ENCODE data around the gene NRF1.
A peak's percentile ranks its signal among the peaks of the same experiment; 100 is the strongest.
"Not testable (repeated sequence)": the region's sequence is repeated elsewhere in the genome, so short reads cannot be mapped to it uniquely, and the experiment has no call there.

The NRF1 gene

DNA sequence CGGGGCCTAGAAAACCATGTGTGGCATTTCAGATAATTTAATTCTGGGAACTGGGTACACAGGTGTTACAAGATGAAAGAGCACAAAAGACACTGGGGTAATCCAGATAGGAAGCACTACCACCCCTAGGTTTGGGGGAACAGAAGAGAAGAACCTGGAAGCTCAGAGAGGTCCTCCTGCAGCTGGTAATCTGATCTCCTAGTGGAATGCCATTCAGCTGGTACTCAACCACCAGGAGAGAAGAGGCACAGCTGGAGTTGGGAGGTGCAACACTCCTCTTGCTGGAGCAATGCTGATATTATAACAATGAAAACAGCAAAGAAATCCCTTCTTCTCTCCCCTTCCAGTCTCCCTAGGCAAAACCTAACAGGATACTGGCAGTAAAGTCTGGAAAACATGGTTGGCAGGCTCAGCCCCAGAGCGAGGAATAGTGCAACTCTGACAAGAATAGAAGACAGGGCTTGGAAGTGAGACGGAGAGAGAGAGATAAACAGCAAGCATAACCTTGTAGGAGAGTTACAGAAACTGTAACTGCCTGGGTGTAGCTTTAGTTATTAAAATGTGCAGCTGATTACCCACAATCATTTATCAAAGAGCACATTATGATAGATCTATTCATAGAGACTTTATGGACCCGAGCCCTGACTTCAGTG, 35.0 kb downstream of the NRF1 start:
- DNase-seq (ENCODE audit: low read depth, low spot score) = no peak

DNA sequence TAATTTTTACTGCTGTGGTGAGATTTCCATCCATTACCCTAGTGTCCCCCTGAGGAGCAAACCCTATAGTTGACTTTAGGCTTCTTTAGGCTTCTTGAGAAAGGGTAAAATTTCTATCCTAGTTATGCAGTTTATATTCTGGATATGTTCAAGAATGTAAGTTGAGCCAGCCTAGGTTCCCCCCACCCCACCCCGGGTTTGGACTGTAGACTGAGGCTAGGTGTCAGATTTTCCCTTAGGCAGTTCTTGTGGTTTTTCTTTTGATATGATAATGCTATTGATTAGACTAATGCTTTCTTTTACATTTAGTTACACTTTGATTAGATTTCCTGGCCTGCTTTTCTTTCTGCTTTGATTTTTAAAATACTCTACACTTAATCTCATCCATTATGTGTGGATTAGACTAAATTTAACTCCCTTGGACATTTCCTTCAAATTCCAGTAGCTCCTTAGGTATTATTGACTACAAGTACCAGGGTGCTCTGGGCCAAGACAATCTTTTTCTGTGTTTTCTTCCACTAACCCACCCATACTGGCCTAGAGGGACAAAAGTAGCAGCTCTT, 37.7 kb downstream of the NRF1 start:
- peak; percentile 5 for DNase-seq (ENCODE audit: low read depth, low spot score)

DNA sequence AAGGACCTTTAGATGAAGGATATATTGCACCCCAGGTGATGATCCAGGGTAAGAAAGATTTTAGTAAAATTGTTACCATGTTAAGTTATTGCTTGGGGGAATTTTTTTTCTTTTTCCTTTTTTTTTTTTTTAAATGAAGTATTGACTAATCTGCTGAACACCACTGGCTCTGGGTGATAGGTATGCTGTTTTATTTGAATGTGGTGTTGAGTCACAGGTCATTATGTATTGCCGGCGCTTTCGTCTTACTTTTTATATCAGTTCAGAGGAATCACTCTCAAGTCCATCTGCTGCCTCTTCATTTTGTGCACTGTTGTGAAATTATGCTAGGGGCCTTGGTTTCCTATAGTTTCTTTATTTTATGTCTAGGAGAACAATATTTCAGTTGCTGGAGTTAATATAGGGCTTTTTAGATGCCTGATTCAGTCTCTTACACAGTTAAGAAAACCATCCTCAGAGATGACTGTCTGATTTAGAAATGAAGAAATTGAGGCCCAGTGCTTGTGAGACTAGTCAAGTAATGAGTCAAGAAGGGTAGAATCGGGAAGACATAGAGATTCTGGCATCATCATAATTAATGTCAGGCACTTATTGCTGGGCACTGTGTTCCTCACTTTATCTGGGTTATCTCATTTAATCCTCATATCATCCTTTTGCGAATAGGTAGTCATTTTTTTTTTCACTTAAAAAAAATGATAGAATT, 38.7 kb downstream of the NRF1 start:
- peak; percentile 6 for DNase-seq (ENCODE audit: low read depth, low spot score)

DNA sequence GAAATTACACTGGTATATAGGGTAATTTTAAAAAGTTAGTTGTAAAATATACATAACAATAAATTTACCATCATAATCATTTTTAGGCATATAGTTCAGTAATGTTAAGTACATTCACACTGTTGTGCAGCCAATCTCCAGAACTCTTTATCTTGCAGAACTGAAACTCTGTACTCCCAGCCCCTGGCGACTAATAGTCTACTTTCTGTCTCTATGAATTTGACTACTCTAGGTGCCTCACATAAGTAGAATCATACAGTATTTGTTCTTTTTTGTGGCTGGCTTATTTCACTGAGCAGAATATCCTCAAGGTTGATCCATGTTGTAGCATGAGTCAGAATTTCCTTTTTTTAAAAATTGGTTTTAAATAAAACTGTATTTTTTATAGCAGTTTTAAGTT, 41.4 kb downstream of the NRF1 start:
- no peak for DNase-seq (ENCODE audit: low read depth, low spot score)

DNA sequence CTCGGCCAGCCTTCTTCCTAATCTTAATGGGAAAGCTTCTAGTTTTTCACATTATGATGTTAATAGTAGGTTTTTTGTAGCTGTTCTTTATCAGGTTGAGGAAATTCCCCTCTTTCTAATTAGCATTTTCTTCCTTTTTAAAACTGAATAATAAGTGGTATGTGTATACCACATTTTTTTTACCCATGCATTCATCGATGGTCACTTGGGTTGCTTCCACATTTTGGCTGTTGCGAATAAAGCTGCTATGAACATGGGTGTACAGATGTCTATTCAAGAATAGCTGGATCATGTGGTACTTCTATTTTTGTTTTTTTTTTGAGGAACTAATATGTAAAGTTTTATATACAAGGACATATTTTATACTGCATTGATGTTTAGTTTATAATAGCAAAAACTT, 44.3 kb downstream of the NRF1 start:
- peak; percentile 23 for DNase-seq (ENCODE audit: low read depth, low spot score)

DNA sequence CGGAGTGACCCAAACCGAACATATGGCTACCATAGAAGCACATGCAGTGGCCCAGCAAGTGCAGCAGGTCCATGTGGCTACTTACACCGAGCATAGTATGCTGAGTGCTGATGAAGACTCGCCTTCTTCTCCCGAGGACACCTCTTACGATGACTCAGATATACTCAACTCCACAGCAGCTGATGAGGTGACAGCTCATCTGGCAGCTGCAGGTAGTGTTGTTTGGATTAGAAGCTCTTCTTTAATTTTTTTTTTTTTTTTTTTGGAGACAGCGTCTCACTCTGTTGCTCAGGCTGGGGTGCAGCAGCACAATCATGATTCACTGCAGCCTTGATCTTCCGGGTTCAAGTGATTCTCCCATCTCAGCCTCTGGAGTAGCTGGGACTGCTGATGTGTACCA, 45.8 kb downstream of the NRF1 start:
- DNase-seq (ENCODE audit: low read depth, low spot score) = no peak

DNA sequence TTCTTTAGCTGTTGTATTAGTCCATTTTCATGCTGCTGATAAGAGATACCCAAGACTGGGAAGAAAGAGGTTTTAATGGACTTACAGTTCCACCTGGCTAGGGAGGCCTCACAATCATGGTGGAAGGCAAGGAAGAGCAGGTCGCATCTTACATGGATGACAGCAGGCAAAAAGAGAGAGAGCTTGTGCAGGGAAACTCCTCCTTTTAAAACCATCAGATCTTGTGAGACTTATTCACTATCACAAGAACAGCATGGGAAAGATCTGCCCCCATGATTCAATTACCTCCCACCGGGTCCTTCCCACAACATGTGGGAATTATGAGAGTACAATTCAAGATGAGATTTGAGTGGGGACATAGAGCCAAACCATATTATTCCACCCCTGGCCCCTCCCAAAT, 48.4 kb downstream of the NRF1 start:
- not testable (repeated sequence) for DNase-seq (ENCODE audit: low read depth, low spot score)

DNA sequence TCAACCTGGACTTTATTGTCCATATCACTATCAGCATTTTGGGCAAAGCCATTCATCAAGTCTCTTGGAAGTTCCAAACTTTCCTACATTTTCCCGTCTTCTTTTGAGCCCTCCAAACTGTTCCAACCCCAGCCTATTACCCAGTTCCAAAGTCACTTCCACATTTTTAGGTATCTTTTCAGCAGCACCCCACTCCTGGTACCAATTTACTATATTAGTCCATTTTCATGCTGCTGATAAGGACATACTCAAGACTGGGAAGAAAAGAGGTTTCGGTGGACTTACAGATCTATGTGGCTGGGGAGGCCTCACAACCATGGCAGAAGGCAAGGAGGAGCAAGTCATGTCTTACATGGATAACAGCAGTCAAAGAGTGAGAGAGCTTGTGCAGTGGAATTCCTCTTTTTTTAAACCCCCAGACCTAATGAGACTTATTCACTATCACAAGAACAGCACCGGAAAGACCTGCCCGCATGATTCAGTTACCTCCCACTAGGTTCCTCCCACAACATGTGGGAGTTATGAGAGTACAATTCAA, 50.2 kb downstream of the NRF1 start:
- DNase-seq (ENCODE audit: low read depth, low spot score) = no peak

DNA sequence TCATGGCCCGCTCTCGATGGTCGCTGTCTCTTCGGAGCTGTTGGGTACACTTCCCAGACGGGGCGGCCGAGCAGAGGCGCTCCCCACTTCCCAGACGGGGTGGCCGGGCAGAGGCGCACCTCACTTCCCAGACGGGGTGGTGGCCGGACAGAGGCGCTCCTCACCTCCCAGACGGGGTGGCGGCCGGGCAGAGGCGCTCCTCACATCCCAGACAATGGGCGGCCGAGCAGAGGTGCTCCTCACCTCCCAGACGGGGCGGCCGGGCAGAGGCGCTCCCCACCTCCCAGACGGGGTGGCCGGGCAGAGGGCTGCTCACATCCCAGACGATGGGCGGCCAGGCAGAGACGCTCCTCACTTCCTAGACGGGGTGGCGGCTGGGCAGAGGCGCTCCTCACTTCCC, 51.7 kb downstream of the NRF1 start:
- DNase-seq (ENCODE audit: low read depth, low spot score) = not testable (repeated sequence)

DNA sequence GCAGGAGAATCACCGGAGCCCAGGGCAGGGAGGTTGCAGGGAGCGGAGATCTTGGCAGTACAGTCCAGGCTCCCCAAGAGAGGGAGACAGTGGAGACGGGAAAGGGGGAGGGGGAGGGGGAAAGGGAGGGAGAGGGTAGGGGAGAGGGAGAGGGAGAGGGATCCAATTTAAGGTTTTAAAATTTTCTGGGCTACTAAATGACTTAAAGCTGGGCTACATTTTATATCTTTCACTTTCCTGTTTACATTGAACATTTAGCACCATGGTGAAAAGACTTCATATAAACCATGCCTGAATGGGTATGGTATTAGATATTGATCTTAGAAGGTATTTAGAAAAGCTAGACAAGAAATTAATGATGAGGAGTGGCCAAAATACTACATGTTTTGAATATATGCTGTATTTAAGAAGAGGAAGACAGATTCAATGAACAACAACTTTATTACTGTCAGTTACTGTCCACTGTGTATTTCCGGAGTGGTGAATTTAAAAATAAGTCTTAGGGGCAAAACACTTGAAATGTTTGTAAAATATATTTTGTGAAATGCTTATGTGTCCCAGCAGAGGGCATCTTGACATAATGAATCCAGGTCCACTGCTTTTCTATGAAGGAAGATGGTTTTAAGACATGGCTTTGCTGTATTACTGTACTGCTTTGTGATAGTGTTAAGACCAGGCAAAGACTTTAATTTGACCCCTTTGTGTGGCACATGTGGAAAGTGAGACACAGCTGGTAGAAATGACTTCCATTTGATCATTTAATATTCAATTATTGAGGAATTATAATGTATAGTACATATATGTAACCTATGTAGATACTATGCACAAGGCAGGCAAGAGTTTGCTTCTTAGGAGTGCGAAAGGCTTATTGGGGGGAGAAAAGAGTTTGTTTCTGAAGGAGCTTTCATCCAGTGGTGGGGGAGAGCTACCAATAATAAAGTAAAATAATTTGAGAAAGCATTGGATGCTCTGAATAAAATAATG, 52.8 kb downstream of the NRF1 start:
- peak; percentile 77 for DNase-seq (ENCODE audit: low read depth, low spot score)

DNA sequence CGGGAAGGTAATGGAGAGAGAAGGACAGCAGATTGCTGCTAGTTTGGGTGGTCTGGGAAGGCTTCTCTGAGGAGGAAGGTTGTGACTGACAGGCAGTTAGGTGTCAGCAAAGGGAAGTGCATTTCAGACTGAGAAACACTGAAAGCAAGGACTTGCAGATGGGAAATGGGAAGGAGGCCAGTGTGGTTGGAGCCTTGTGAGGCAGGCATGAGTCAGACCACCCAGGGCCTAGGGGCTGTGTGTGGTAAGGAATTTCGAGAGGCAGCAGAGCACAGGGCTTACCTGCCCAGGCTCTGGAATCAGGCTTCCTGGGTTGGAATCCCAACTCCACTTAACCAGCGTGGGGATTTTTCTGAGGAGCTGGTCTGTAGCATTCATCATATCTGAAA, 53.5 kb downstream of the NRF1 start:
- peak; percentile 98 for DNase-seq (ENCODE audit: low read depth, low spot score)

DNA sequence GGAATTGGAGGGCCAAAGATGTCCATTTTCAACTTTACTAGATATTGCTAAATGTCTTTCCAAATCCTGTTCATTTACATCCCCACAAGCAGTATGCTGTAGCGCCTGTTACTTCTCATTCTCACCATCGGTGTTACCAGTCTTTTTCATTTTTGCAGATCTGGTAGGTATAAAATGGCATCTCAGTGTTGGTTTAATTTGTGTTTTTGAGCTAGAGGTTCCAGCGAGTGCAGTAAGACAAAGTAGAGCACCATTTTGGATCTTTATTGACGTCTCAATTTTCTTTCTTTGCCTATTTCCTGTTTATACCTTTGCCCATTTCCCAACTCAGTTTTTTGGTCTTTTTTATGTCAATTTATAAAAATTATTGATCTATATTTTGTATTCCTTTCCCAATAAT, 55.6 kb downstream of the NRF1 start:
- no peak for DNase-seq (ENCODE audit: low read depth, low spot score)

DNA sequence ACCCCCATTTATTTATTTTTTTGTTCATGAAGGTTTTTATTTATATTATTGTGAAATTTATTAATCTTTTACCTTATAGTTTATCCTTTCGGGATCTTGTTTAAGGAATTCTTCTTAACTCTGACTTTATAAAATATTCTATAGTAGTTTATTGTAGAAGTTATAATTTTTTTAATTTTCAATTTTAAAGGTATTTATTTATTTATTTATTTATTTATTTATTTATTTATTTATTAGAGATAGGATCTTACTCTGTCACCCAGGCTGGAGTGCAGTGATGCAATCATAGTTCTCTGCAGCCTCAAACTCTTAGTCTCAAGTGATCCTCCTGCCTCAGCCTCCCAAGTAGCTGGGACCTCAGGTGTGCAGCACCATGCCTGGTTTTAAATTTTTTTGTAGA, 56.0 kb downstream of the NRF1 start:
- DNase-seq (ENCODE audit: low read depth, low spot score) = no peak

DNA sequence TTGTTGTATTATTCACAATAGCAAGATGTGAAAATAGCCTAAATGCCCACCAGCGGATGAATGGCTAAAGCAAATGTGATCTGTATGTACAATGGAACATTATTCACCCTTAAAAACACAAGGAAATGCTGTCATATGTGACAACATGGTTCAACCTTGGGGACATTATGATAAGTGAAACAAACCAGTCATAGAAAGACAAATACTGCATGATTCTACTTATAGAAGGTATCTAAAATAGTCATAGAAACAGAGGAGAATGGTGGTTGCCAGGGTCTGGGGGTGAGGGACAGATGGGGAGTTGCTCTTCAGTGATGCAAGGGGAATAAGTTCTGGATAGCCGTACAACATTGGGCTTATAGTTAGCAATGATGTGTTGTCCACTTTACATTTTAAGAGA, 58.4 kb downstream of the NRF1 start:
- no peak for DNase-seq (ENCODE audit: low read depth, low spot score)

DNA sequence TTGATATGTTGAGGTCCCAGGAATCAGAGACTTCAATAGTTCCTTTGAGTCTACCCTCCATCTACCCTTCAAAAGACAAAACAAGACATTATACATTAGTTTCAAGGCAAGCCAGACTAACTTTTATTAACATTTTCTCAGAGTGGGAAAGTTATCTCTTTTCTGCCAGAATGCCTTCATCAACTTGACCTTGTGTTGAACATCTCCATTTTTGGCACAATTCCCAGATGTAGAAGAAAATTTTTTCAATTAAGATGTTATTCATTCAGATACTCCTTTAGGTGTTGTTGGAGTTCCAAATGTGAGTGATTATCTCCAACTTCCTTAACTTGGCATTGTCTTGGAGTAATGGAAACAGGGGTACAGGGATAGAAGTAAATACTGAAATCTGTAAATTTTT, 59.1 kb downstream of the NRF1 start:
- DNase-seq (ENCODE audit: low read depth, low spot score) = peak; percentile 19

DNA sequence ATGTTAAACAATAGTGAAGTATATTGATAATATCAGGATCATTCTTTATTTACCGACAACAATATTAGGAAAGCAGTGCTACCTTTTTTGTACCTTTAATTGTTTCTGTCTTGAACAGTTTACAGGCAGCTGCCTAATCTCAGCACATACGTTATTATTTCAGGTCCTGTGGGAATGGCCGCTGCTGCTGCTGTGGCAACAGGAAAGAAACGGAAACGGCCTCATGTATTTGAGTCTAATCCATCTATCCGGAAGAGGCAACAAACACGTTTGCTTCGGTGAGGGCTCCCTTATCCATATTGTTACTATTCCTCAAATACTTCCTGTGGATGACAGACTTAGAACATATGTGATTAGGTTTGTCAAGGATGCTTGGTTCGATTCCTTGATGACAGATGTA, 59.7 kb downstream of the NRF1 start:
- no peak for DNase-seq (ENCODE audit: low read depth, low spot score)

DNA sequence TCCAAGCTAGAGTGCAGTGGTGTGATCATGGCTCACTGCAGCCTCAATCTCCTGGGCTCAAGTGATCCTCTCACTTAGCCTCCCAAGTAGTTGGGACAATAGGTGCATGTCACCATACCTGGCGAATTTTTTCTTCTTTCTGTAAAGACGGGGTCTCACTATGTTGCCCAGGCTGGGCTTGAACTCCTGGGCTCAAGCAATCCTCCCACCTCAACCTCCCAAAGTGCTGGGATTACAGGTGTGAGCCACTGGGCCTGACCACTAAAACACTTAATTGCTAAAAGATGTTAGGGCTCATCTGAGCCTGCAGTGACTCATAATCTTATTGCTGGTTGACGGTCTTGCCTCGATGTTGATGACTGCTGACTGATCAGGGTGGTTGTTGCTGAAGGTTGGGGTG, 63.0 kb downstream of the NRF1 start:
- DNase-seq (ENCODE audit: low read depth, low spot score) = not testable (repeated sequence)

DNA sequence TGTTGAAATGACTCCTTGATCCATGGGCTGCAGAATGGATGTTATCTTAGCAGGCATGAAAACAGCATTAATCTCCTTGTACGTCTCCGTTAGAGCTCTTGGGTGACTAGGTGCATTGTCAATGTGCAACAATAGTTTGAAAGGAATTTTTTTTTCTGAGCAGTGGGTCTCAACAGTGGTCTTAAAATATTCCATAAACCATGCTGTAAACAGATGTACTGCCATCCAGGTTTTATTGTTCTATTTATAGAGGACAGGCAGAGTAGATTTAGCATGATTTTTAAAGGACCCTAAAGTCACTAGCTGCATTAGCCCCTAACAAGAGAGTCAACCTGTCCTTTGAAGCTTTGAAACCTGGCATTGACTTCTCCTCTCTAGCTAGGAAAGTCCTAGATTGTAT, 64.0 kb downstream of the NRF1 start:
- DNase-seq (ENCODE audit: low read depth, low spot score) = no peak

DNA sequence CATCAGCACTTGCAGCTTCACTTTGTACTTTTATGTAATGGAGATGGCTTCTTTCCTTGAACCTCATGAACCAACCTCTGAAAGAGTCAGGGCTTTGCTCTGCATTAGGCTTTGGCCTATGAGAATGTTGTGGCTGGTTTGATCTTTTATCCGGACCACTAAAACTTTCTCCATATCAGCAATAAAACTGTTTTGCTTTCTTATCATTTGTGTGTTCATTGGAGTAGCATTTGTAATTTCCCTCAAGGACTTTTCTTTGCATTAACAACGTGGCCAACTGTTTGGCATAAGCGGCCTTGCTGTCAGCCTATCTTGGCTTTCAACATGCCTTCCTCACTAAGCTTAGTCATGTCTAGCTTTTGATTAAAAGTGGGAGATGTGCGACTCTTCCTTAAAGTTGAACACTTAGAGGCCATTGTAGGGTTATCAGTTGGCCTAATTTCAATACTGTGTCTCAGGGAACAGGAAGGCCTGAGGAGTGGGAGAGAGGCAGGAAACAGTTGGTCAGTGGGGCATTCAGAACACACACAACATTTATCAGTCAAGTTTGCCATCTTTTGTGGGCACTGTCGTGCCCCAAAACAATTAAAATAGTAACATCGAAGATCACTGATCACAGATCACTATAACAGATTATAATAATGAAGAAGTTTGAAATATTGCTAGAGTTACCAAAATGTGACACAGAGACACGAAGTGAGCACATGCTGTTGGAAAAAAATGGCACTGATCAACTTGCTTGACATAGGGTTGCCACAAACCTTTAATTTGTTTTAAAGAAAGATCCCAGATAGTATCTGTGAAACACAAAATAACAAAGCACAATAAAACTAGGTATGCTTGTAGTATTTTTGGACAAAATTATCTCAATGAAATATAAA, 64.7 kb downstream of the NRF1 start:
- DNase-seq (ENCODE audit: low read depth, low spot score) = no peak

DNA sequence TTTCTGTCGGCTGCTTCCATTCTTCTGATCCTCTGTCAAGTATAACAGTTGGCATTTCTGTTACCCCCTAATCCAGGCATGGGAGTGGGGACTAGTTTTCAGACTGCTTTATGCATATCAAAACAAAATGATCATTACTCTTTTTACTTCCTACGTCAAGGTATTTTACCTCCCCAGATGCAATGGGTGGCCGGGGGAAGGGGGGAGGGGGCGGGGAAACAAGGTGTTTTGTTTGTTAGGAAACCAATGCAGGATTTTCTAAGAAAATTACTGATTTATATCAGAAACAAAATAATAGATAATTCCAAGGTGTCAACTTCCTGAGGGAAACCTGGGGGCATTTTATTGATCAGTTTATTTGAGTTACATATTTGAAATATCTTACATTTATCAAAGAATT, 66.3 kb downstream of the NRF1 start:
- DNase-seq (ENCODE audit: low read depth, low spot score) = no peak

DNA sequence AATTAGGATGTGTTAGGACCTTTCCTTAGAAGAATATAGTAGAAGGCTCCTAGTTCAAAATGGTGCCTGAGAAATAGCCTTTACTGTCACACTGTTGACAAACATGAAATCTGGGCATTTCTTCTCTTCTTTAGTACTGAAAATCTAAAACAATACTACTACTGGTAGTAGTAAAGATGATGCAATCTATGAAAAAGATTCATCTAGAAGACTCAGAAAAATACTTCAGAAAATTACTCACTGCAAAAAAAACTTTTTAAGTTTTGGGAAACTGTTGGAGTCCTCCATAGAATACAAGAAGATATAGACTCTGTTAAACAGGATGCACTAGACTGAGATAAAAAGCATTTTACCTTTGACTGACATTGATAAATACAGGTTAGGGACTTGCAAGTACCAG, 67.1 kb downstream of the NRF1 start:
- no peak for DNase-seq (ENCODE audit: low read depth, low spot score)
